Uterus (tissue), 4 donors: ENCODE measurements around the gene PRKAG2. TPM values are rescaled to one million over a fixed set of nuclear protein-coding genes. Genes with fewer than 3 reads are reported as not detected.

Experiments used
- DNase-seq, 2 donors: peaks; one replicate each; pipeline ENCODE4 v3.0.0-alpha.2; 2019 to 2020
- H3K27ac ChIP-seq, 2 donors: fragments of 200-600 bp; sonication (generic); 1 replicate in 1 of 2; 2 replicates in 1 of 2; pipeline ENCODE4 v1.5.1; 2016 to 2018
- H3K27me3 ChIP-seq, 2 donors: fragments of 200-600 bp; sonication (generic); one replicate each; pipeline ENCODE4 v1.5.1; 2018 to 2019; ENCODE audit warnings: control low read depth in 1 of 2
- H3K36me3 ChIP-seq, 2 donors: fragments of 200-600 bp; sonication (generic); one replicate each; pipeline ENCODE4 v1.5.1; 2019; ENCODE audit warnings: control low read depth in 1 of 2
- H3K4me1 ChIP-seq, 2 donors: fragments of 200-600 bp; sonication (generic); one replicate each; pipeline ENCODE4 v1.5.1; 2018 to 2019; ENCODE audit warnings: control low read depth in 1 of 2
- H3K4me3 ChIP-seq, 2 donors: fragments of 200-600 bp; sonication (generic); 1 replicate in 1 of 2; 2 replicates in 1 of 2; pipeline ENCODE4 v1.5.1; 2018 to 2019; ENCODE audit warnings: mild to moderate bottlenecking in 1 of 2
- H3K9me3 ChIP-seq, 2 donors: fragments of 200-600 bp; sonication (generic); one replicate each; pipeline ENCODE4 v1.5.1; 2019; ENCODE audit warnings: control low read depth in 1 of 2
- POLR2A ChIP-seq, 2 donors: fragments of 450-650 bp; IDR thresholded peaks; one replicate each; pipeline ENCODE4 v1.6.1; 2016; ENCODE audit warnings: antibody characterized with exemption in 2 of 2, mild to moderate bottlenecking in 1 of 2, moderate library complexity in 1 of 2
- intact Hi-C: fragments of 100-400 bp; cut with DNase I; formaldehyde crosslinking; loops from one replicate; pipeline ENCODE4 v1.15.1; 2023; ENCODE audit warnings: low total_unique reads
- total RNA-seq, 4 donors: library from RNA; depleted of rRNA in 3 of 4; stranded (reverse); fragments of >200 nt in 3 of 4; gene quantifications; one replicate each; pipeline versions ENCODE4 v1.1.0 to v1.2.4, GENCODE V29; 2014 to 2023
- TF ChIP-seq, protein P1 (sequence below), 4 experiments: fragments of 200-600 bp in 2 of 4; fragments of 450-650 bp in 2 of 4; sonication (generic) in 2 of 4; IDR thresholded peaks; one replicate each; pipeline ENCODE4 v1.5.1; 2016 to 2019; ENCODE audit warnings: antibody characterized with exemption in 4 of 4, mild to moderate bottlenecking in 2 of 4, moderate library complexity in 1 of 4
- donor health status: DM: yes; HTN: yes; CAD: no.

The PRKAG2 gene
- total RNA-seq, 4 donors from 2014 or later, result 15.1 to 66.2 (median 33.6) TPM

DNA sequence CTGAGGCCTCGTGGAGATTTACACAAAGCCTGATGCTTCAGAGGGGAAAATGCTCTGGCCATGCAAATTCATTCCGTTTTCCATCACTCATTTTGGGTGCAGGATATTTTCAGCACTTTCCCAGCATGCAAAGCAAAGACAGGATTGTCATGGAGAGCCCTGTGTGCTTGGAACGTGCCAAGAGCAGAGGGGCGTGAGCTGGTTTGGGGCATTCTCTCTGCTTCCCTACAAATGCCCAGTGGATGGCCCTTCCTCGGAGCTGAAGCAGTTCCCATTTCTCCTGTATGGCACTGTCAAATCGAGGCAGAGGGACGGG lies 164.1 kb downstream of the PRKAG2 start:
- no peaks in the 10 kb centered on the region for H3K9me3 ChIP-seq
- no peak for DNase-seq
- H3K27ac ChIP-seq, result no peak overlapping the region
- intact Hi-C loops, result no loop called here
- no peaks in the 10 kb centered on the region for H3K4me1 ChIP-seq
- no peak overlapping the region for H3K4me3 ChIP-seq
- no peaks in the 10 kb centered on the region for H3K27me3 ChIP-seq
- H3K36me3 ChIP-seq, result no peaks in the 10 kb centered on the region
- TF ChIP-seq POLR2A (IDR thresholded peaks at IDR 0.05), result no peak
- TF ChIP-seq, protein P1, sequence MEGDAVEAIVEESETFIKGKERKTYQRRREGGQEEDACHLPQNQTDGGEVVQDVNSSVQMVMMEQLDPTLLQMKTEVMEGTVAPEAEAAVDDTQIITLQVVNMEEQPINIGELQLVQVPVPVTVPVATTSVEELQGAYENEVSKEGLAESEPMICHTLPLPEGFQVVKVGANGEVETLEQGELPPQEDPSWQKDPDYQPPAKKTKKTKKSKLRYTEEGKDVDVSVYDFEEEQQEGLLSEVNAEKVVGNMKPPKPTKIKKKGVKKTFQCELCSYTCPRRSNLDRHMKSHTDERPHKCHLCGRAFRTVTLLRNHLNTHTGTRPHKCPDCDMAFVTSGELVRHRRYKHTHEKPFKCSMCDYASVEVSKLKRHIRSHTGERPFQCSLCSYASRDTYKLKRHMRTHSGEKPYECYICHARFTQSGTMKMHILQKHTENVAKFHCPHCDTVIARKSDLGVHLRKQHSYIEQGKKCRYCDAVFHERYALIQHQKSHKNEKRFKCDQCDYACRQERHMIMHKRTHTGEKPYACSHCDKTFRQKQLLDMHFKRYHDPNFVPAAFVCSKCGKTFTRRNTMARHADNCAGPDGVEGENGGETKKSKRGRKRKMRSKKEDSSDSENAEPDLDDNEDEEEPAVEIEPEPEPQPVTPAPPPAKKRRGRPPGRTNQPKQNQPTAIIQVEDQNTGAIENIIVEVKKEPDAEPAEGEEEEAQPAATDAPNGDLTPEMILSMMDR (IDR thresholded peaks at IDR 0.05), result no peak

- no peak for DNase-seq
- no peak for TF ChIP-seq POLR2A (IDR thresholded peaks at IDR 0.05)
- TF ChIP-seq, protein P1 (IDR thresholded peaks at IDR 0.05), result no peak
- Histone ChIP-seq H3K9me3 (no peaks in the 10 kb centered on the region), H3K4me1 (no peaks in the 10 kb centered on the region), H3K4me3 (no peak overlapping the region), H3K27me3 (no peaks in the 10 kb centered on the region), H3K36me3 (no peaks in the 10 kb centered on the region), H3K27ac (no peak overlapping the region)
- intact Hi-C loops, result no loop called here
These were observed 164.8 kb downstream of the PRKAG2 start for GRCh38 chr7:151711906-151712809.

DNA sequence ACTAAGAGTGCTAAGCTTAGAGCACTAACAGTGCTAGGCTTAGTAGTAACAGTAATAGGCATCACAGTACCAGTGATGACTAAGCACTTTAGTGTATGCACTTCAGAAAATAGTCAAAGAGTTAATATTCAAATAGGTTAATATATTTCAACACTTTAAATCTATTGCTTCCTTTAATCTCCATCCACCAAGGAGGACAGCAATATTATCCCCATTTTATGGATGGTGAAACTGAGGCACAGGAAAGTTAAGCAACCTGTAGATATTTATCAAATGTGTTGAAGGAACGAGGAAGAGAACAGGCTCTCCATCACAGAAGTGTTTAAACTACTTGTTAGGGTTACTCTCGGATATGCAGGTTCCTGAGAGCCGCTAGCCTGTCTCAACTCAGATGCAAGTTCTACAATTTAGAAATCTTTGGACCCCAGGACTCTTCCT lies 165.5 kb downstream of the PRKAG2 start:
- Histone ChIP-seq H3K4me3 (no peak overlapping the region), H3K4me1 (no peaks in the 10 kb centered on the region), H3K27ac (no peak overlapping the region), H3K36me3 (no peaks in the 10 kb centered on the region), H3K9me3 (no peaks in the 10 kb centered on the region), H3K27me3 (no peaks in the 10 kb centered on the region)
- intact Hi-C loops, result no loop called here
- DNase-seq, result no peak
- TF ChIP-seq, protein P1 (IDR thresholded peaks at IDR 0.05), result no peak

- intact Hi-C loops, result no loop called here
- no peaks in the 10 kb centered on the region for H3K9me3 ChIP-seq
- no peak overlapping the region for H3K27ac ChIP-seq
- DNase-seq, result no peak
- H3K4me1 ChIP-seq, result no peaks in the 10 kb centered on the region
- no peak overlapping the region for H3K4me3 ChIP-seq
- no peak for TF ChIP-seq POLR2A (IDR thresholded peaks at IDR 0.05)
- TF ChIP-seq, protein P1 (IDR thresholded peaks at IDR 0.05), result no peak
- no peaks in the 10 kb centered on the region for H3K36me3 ChIP-seq
- no peaks in the 10 kb centered on the region for H3K27me3 ChIP-seq
These were observed 166.1 kb downstream of the PRKAG2 start for GRCh38 chr7:151710646-151711434.

- H3K27ac ChIP-seq, result no peak overlapping the region
- no peak overlapping the region for H3K4me3 ChIP-seq
- TF ChIP-seq POLR2A (IDR thresholded peaks at IDR 0.05), result no peak
- TF ChIP-seq, protein P1 (IDR thresholded peaks at IDR 0.05), result no peak
- no peaks in the 10 kb centered on the region for H3K27me3 ChIP-seq
- DNase-seq, result no peak
- H3K36me3 ChIP-seq, result no peaks in the 10 kb centered on the region
- no peaks in the 10 kb centered on the region for H3K9me3 ChIP-seq
- intact Hi-C loops, result no loop called here
- no peaks in the 10 kb centered on the region for H3K4me1 ChIP-seq
These were observed 166.7 kb downstream of the PRKAG2 start for GRCh38 chr7:151710121-151710640.
